ENCODE measurements around the gene VPS39. TPM values are rescaled to one million over a fixed set of nuclear protein-coding genes. Genes with fewer than 3 reads are reported as not detected.

Gene VPS39
- total and polyA plus RNA-seq, 2 of the 13 experiments (the other 11 are each of a cell fraction or from before 2014, with no cell fraction given), result 22.9 to 32.0 TPM

DNA sequence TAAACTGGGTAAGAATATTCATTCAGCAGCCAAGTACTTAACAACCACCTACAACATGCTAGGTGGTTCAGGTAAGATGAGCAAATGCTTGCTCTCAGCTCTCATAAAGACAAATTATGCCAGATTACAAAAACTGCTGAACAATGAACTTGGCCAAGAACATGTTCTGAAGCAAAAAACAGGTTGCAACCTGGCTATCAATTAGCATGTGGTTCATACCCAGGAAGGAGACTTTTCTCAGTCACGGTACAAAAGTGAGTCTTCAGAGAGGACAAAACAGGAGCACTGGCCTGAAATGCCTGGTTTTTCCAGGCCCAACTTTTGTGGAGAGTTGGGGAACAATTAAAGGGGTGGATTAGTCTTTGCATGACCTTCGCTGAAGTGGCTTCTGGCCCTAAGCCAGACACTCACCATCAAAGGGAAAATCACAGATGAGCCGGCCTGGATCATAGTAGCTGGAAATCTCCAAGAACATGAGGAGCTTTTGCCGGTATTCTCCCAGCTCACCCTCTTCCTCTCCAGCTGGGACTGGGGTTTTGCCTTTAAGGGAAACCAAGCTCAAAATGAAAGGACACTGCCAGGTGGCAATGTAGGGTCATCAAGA lies 44.1 kb downstream of the VPS39 start (continued):
- TF ChIP-seq AFF4 (CRISPR knock-in tag; IDR thresholded peaks at IDR 0.05), result no peak

GRCh38 chr15:42163291-42163690 lies 44.8 kb downstream of the VPS39 start:
- no peak for FAIRE-seq
- no peak overlapping the region for H3K4me2 ChIP-seq (ENCODE audit: low read depth, low read length)
- no peaks in the 10 kb centered on the region for H4K20me1 ChIP-seq (ENCODE audit: insufficient read depth, low read length)
- no TSS peak for BruUV-seq (replicated peaks)
- in situ Hi-C loops (cut with HindIII; ENCODE audit: extremely low pct_ligation_motif_present, low pct_unique_long_range_greater_than_20kb) (no loop called here), intact Hi-C loops (cut with micrococcal nuclease; ENCODE audit: unreplicated experiment) (no loop called here)
- no peak overlapping the region for H2AFZ ChIP-seq (ENCODE audit: low read length)
- no peak overlapping the region for H3K27ac ChIP-seq (ENCODE audit: extremely low read length, insufficient read depth, low read length)
- H3K4me1 ChIP-seq (ENCODE audit: insufficient read depth, low read length), result no peaks in the 10 kb centered on the region
- H3K9ac ChIP-seq (ENCODE audit: insufficient read depth, low read depth, low read length), result no peak overlapping the region
- H3K36me3 ChIP-seq (replicated peaks in 1 of 2; ENCODE audit: control insufficient read depth in 1 of 2, insufficient read depth in 2 of 2, low read length in 2 of 2), result peaks cover 30 to 88% of the 10 kb centered on the region in 2 experiments
- DNase-seq (ENCODE audit: low spot score), result no peak
- ChIA-PET CTCF (ENCODE audit: low intra/inter-chr PET ratio, low total read pairs) (no interaction called here), POLR2A (no interaction called here)
- no peaks in the 10 kb centered on the region for H3K9me3 ChIP-seq (ENCODE audit: low read length)
- no peak for ATAC-seq
- no peak overlapping the region for H3K4me3 ChIP-seq (replicated peaks in 1 of 3; ENCODE audit: insufficient read depth in 1 of 3, low read depth in 2 of 3, low read length in 3 of 3)
- H3K27me3 ChIP-seq (ENCODE audit: control insufficient read depth in 1 of 2, insufficient read depth in 2 of 2, low read length in 2 of 2), result no peaks in the 10 kb centered on the region
- no peaks in the 10 kb centered on the region for H3K79me2 ChIP-seq (ENCODE audit: insufficient read depth, low read length)
- WGBS (ENCODE audit: low lambda C conversion rate), result 96% methylated on average over 9 of the region's 9 CpGs
- TF ChIP-seq NCOA1 (CRISPR knock-in tag; IDR thresholded peaks at IDR 0.05) (no peak), RAD21 (CRISPR knock-in tag; IDR thresholded peaks at IDR 0.05) (no peak), ZNF34 (CRISPR knock-in tag; IDR thresholded peaks at IDR 0.05; ENCODE audit: borderline replicate concordance) (no peak), TBX2 (CRISPR knock-in tag; IDR thresholded peaks at IDR 0.05; ENCODE audit: borderline replicate concordance) (no peak), SCMH1 (CRISPR knock-in tag; IDR thresholded peaks at IDR 0.05; ENCODE audit: borderline replicate concordance) (no peak), ZFP82 (CRISPR knock-in tag; IDR thresholded peaks at IDR 0.05; ENCODE audit: borderline replicate concordance) (no peak), ZNF260 (CRISPR knock-in tag; IDR thresholded peaks at IDR 0.05; ENCODE audit: borderline replicate concordance, low read depth) (no peak), ZNF367 (CRISPR knock-in tag; IDR thresholded peaks at IDR 0.05; ENCODE audit: borderline replicate concordance) (no peak), POLR2G (IDR thresholded peaks at IDR 0.05; ENCODE audit: low read depth, low read length) (no peak), ZNF703 (CRISPR knock-in tag; IDR thresholded peaks at IDR 0.05; ENCODE audit: borderline replicate concordance) (no peak)
- TF ChIP-seq, protein P1, sequence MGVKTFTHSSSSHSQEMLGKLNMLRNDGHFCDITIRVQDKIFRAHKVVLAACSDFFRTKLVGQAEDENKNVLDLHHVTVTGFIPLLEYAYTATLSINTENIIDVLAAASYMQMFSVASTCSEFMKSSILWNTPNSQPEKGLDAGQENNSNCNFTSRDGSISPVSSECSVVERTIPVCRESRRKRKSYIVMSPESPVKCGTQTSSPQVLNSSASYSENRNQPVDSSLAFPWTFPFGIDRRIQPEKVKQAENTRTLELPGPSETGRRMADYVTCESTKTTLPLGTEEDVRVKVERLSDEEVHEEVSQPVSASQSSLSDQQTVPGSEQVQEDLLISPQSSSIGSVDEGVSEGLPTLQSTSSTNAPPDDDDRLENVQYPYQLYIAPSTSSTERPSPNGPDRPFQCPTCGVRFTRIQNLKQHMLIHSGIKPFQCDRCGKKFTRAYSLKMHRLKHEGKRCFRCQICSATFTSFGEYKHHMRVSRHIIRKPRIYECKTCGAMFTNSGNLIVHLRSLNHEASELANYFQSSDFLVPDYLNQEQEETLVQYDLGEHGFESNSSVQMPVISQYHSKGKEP (CRISPR knock-in tag; IDR thresholded peaks at IDR 0.05), result no peak
- TF ChIP-seq, protein P2, sequence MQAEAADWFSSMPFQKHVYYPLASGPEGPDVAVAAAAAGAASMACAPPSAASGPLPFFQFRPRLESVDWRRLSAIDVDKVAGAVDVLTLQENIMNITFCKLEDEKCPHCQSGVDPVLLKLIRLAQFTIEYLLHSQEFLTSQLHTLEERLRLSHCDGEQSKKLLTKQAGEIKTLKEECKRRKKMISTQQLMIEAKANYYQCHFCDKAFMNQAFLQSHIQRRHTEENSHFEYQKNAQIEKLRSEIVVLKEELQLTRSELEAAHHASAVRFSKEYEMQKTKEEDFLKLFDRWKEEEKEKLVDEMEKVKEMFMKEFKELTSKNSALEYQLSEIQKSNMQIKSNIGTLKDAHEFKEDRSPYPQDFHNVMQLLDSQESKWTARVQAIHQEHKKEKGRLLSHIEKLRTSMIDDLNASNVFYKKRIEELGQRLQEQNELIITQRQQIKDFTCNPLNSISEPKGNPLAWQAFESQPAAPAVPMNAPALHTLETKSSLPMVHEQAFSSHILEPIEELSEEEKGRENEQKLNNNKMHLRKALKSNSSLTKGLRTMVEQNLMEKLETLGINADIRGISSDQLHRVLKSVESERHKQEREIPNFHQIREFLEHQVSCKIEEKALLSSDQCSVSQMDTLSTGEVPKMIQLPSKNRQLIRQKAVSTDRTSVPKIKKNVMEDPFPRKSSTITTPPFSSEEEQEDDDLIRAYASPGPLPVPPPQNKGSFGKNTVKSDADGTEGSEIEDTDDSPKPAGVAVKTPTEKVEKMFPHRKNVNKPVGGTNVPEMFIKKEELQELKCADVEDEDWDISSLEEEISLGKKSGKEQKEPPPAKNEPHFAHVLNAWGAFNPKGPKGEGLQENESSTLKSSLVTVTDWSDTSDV (CRISPR knock-in tag; IDR thresholded peaks at IDR 0.05), result no peak

Measured in HepG2 (cell line).